Activated T-helper 1 cell treated with anti-CD3 and anti-CD28 coated beads, Interleukin-12 subunit alpha, Interleukin-12 subunit beta, Interleukin-2, Interleukin-4 antibody, amounts not matched to agents 30 ng/mL and 10 ng/mL and 1 ng/mL, durations not matched to agents 14 hours and 24 hours and 36 hours (primary cell): ENCODE results near the gene DPYD. TPM values are rescaled to one million over a fixed set of nuclear protein-coding genes. Genes with fewer than 3 reads are reported as not detected.

ENCODE experiments used
- DNase-seq: peaks from one replicate; pipeline ENCODE4 v3.0.0; 2021; ENCODE audit warnings: low spot score
- H3K27ac Mint-ChIP-seq: one replicate; pipeline ENCODE4 v1.8.0; 2021; ENCODE audit warnings: mild to moderate bottlenecking, mixed read lengths
- H3K27me3 Mint-ChIP-seq: one replicate; pipeline ENCODE4 v1.8.0; 2022; ENCODE audit warnings: mild to moderate bottlenecking, moderate library complexity, mixed read lengths; ENCODE audit not compliant: insufficient read depth
- H3K36me3 Mint-ChIP-seq: one replicate; pipeline ENCODE4 v1.8.0; 2021; ENCODE audit warnings: low read depth, mixed read lengths
- H3K4me1 Mint-ChIP-seq: one replicate; pipeline ENCODE4 v1.8.0; 2021; ENCODE audit warnings: low read depth, mixed read lengths
- H3K4me3 Mint-ChIP-seq: one replicate; pipeline ENCODE4 v1.8.0; 2021; ENCODE audit warnings: mild to moderate bottlenecking, moderate library complexity, mixed read lengths
- H3K9me3 Mint-ChIP-seq: one replicate; pipeline ENCODE4 v1.8.0; 2021; ENCODE audit warnings: mixed read lengths
- intact Hi-C: fragments of 100-400 bp; cut with micrococcal nuclease; formaldehyde crosslinking; loops from one replicate; pipeline ENCODE4 v1.15.1; 2024
- total RNA-seq: library from RNA; stranded (reverse); gene quantifications from 2 replicates; pipeline ENCODE4 v1.2.3, GENCODE V29; 2022

DPYD gene
- total RNA-seq, 1 donor from 2014 or later: 16.2 TPM

DNA sequence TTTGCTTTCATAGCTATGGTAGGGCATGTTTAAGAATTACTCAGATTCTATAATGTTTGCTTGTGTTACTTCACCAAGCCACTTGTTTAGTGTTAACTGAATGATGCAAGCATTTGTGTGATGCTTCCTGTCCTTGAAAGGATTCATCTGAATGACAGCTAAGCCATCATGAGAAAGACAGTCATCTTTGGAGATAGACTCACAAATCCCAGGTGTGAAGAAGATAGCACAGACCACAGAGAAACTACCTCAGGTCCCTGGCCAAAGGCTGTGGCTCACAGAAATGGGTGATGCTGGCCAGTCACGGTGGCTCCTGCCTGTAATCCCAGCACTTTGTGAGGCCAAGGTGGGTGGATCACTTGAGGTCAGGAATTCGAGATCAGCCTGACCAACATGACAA lies 321.4 kb downstream of the DPYD start:
- intact Hi-C loops: no loop called here
- Mint-ChIP-seq H3K27ac (no peak overlapping the region), H3K9me3 (no peaks in the 10 kb centered on the region), H3K4me1 (no peaks in the 10 kb centered on the region), H3K4me3 (no peak overlapping the region), H3K36me3 (no peaks in the 10 kb centered on the region), H3K27me3 (no peaks in the 10 kb centered on the region)
- DNase-seq: no peak

- H3K9me3 Mint-ChIP-seq: no peaks in the 10 kb centered on the region
- H3K36me3 Mint-ChIP-seq: peaks cover 12% of the 10 kb centered on the region
- H3K27me3 Mint-ChIP-seq: no peaks in the 10 kb centered on the region
- DNase-seq: no peak
- H3K4me1 Mint-ChIP-seq: no peaks in the 10 kb centered on the region
- H3K4me3 Mint-ChIP-seq: no peak overlapping the region
- no peak overlapping the region for H3K27ac Mint-ChIP-seq
- intact Hi-C loops: no loop called here
These were observed 327.6 kb downstream of the DPYD start for GRCh38 chr1:97593192-97593591.

- no peaks in the 10 kb centered on the region for H3K9me3 Mint-ChIP-seq
- H3K4me3 Mint-ChIP-seq: no peak overlapping the region
- no peaks in the 10 kb centered on the region for H3K4me1 Mint-ChIP-seq
- no peaks in the 10 kb centered on the region for H3K27me3 Mint-ChIP-seq
- peaks cover 16% of the 10 kb centered on the region for H3K36me3 Mint-ChIP-seq
- intact Hi-C loops: no loop called here
- no peak overlapping the region for H3K27ac Mint-ChIP-seq
- DNase-seq: no peak
These were observed 332.1 kb downstream of the DPYD start for GRCh38 chr1:97588772-97589171.

GRCh38 chr1:97581614-97582051 lies 339.2 kb downstream of the DPYD start:
- H3K4me3 Mint-ChIP-seq: no peak overlapping the region
- peaks cover 5% of the 10 kb centered on the region for H3K36me3 Mint-ChIP-seq

DNA sequence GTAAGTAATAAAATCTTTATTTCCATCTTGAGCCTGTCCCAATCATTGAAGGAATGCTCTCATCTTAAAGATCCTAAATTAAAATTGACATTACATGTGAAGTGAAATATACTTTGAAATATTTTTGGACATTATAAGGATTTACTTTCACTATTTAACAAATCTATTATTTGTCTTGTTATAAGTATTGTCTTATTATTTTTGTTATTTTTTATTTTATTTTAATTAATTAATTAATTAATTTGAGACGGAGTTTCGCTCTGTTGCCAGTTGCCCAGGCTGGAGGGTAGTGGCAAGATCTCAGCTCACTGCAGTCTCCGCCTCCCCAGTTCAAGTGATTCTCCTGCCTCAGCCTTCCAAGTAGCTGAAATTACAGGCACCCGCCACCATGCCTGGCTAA lies 343.2 kb downstream of the DPYD start:
- Mint-ChIP-seq H3K4me3 (no peak overlapping the region), H3K36me3 (peaks cover 2% of the 10 kb centered on the region), H3K27me3 (no peaks in the 10 kb centered on the region), H3K4me1 (no peaks in the 10 kb centered on the region), H3K9me3 (no peaks in the 10 kb centered on the region), H3K27ac (no peak overlapping the region)
- intact Hi-C loops: no loop called here
- DNase-seq: no peak

More at GRCh38 chr1:97581614-97582051, 339.2 kb downstream of the DPYD start:
- Mint-ChIP-seq H3K9me3 (no peaks in the 10 kb centered on the region), H3K4me1 (no peaks in the 10 kb centered on the region), H3K27ac (no peak overlapping the region), H3K27me3 (no peaks in the 10 kb centered on the region)
- DNase-seq: no peak
- intact Hi-C loops: no loop called here

- Mint-ChIP-seq H3K4me1 (no peaks in the 10 kb centered on the region), H3K27ac (no peak overlapping the region), H3K4me3 (no peak overlapping the region), H3K27me3 (no peaks in the 10 kb centered on the region), H3K9me3 (no peaks in the 10 kb centered on the region), H3K36me3 (peaks cover 2% of the 10 kb centered on the region)
- intact Hi-C loops: no loop called here
- DNase-seq: no peak
These were observed 347.3 kb downstream of the DPYD start for GRCh38 chr1:97573553-97573952.

DNA sequence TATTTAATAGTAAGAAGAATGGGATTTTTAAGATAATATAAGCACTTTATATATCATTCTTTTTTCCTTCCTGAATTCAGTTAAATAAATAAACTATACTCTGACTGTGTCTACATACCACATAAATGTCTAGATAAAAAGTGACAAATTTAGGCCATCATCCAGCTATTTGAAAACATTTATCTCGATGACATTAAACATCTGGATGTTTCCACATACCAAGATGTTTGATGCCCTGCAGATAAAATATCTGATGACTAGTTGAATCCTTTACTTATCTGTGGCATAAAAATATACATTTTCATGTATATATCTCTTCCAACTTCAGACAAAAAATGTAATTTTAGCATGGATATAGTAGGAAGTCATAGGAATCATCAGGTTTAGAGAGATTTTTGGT lies 348.3 kb downstream of the DPYD start:
- Mint-ChIP-seq H3K4me1 (no peaks in the 10 kb centered on the region), H3K36me3 (peaks cover 2% of the 10 kb centered on the region), H3K9me3 (no peaks in the 10 kb centered on the region), H3K27ac (no peak overlapping the region), H3K27me3 (no peaks in the 10 kb centered on the region), H3K4me3 (no peak overlapping the region)
- intact Hi-C loops: no loop called here
- no peak for DNase-seq

GRCh38 chr1:97571760-97572159 lies 349.1 kb downstream of the DPYD start:
- Mint-ChIP-seq H3K4me3 (no peak overlapping the region), H3K9me3 (no peaks in the 10 kb centered on the region), H3K27ac (no peak overlapping the region), H3K27me3 (no peaks in the 10 kb centered on the region), H3K36me3 (peaks cover 2% of the 10 kb centered on the region), H3K4me1 (no peaks in the 10 kb centered on the region)
- no peak for DNase-seq
- intact Hi-C loops: no loop called here

DNA sequence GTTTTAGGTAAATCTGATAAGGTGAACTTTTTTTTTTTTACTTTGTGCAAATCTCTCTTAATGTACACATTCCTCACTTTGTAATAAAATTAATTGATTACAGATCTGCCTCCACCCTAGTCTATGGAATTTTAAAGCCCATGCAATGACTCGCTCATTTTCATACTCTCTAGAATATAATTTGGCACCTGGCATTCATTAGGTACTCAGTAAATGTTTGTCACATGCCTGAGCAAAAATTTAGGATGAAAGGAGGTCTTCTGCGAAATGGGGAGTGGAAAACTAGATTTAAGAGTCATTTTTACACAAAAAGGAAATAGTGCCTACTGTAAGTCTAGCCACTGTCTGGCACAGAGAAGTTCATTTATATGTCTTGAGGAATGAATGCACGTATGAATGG lies 350.1 kb downstream of the DPYD start:
- no peaks in the 10 kb centered on the region for H3K27me3 Mint-ChIP-seq
- peaks cover 2% of the 10 kb centered on the region for H3K36me3 Mint-ChIP-seq
- H3K27ac Mint-ChIP-seq: no peak overlapping the region
- intact Hi-C loops: no loop called here
- H3K4me1 Mint-ChIP-seq: no peaks in the 10 kb centered on the region
- no peaks in the 10 kb centered on the region for H3K9me3 Mint-ChIP-seq
- DNase-seq: no peak
- no peak overlapping the region for H3K4me3 Mint-ChIP-seq

DNA sequence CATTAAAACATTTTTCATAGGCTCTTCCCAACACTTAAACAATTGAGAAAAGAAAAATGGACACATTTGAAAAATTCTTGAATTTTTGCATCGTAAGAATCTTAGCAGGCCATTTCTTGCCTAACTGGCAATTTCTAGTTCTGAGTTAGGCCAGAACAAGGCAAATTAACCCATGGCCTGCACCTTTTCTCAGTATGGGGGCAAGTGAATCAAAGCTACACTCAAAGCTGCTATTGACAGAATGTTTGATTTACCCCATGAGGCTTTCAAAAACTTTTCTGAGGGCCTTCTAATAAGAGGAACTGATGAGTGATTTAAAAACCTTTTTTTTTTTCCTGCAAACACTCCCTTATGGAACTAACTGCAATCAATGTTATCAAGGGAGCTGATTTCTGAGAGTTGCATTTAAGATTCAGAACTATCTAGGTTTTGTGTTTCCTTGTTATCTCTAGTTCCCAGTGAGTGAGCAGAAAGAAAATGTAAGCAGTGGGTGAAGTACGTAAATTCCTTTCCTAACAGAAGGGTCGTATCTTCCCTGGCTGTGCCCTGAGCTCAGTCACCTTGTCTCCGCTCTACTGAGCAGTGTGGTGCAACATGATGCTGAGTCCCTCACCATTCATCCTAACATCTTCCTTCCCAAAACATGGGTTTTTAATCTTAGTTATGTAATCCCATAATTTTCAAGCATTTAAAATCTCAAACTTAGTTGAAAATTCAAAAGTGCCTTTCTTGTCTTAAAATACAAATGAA lies 353.7 kb downstream of the DPYD start:
- Mint-ChIP-seq H3K36me3 (no peaks in the 10 kb centered on the region), H3K4me1 (no peaks in the 10 kb centered on the region), H3K27ac (no peak overlapping the region), H3K27me3 (no peaks in the 10 kb centered on the region), H3K4me3 (no peak overlapping the region), H3K9me3 (no peaks in the 10 kb centered on the region)
- intact Hi-C loops: no loop called here
- no peak for DNase-seq

DNA sequence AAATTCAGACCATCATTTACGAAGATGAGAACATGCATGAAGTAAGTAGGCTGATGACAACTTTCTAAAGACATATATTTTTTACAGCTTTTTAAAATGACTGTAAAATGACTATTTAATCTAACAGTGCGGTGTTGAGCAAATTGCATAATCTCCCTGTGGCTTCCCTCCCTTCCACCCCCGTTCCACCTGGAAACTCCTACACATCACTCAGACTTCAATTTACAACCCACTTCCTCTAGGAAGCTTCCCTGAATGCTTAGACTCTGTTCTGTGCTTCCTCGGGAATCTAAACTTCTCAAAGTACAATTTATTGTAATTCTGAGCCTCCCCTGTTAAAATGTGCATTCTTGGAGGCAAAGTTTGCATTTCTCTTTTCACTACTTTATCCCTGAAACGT lies 354.9 kb downstream of the DPYD start:
- Mint-ChIP-seq H3K27ac (no peak overlapping the region), H3K4me3 (no peak overlapping the region), H3K36me3 (no peaks in the 10 kb centered on the region), H3K9me3 (no peaks in the 10 kb centered on the region), H3K27me3 (no peaks in the 10 kb centered on the region), H3K4me1 (no peaks in the 10 kb centered on the region)
- intact Hi-C loops: no loop called here
- no peak for DNase-seq

GRCh38 chr1:97563926-97564325 lies 356.9 kb downstream of the DPYD start:
- Mint-ChIP-seq H3K27me3 (no peaks in the 10 kb centered on the region), H3K4me3 (no peak overlapping the region), H3K9me3 (no peaks in the 10 kb centered on the region), H3K27ac (no peak overlapping the region), H3K36me3 (no peaks in the 10 kb centered on the region), H3K4me1 (no peaks in the 10 kb centered on the region)
- no peak for DNase-seq
- intact Hi-C loops: no loop called here

GRCh38 chr1:97562081-97562480 lies 358.8 kb downstream of the DPYD start:
- no peaks in the 10 kb centered on the region for H3K27me3 Mint-ChIP-seq
- H3K4me1 Mint-ChIP-seq: no peaks in the 10 kb centered on the region
- no peaks in the 10 kb centered on the region for H3K36me3 Mint-ChIP-seq
- DNase-seq: no peak
- H3K9me3 Mint-ChIP-seq: peaks cover 6% of the 10 kb centered on the region
- H3K27ac Mint-ChIP-seq: no peak overlapping the region
- intact Hi-C loops: no loop called here
- H3K4me3 Mint-ChIP-seq: no peak overlapping the region

GRCh38 chr1:97560714-97561113 lies 360.1 kb downstream of the DPYD start:
- H3K36me3 Mint-ChIP-seq: no peaks in the 10 kb centered on the region
- no peak overlapping the region for H3K4me3 Mint-ChIP-seq
- H3K27ac Mint-ChIP-seq: no peak overlapping the region
- no peaks in the 10 kb centered on the region for H3K4me1 Mint-ChIP-seq
- intact Hi-C loops: no loop called here
- no peak for DNase-seq
- no peaks in the 10 kb centered on the region for H3K27me3 Mint-ChIP-seq
- peaks cover 6% of the 10 kb centered on the region for H3K9me3 Mint-ChIP-seq
